GM12875 (cell line): ENCODE results near the gene KRTAP5-3.

ENCODE experiments used
- H3K4me3 ChIP-seq: one replicate; pipeline ENCODE4 v1.5.1; 2011; ENCODE audit warnings: low read depth, low read length, control low read depth
- TF ChIP-seq, protein P1 (sequence below): IDR thresholded peaks from 2 replicates; pipeline ENCODE4 v1.5.1; 2011; ENCODE audit warnings: low read depth, mild to moderate bottlenecking, control low read depth, inconsistent platforms, low read length, moderate library complexity, borderline replicate concordance; ENCODE audit not compliant: insufficient read depth

KRTAP5-3 gene

DNA sequence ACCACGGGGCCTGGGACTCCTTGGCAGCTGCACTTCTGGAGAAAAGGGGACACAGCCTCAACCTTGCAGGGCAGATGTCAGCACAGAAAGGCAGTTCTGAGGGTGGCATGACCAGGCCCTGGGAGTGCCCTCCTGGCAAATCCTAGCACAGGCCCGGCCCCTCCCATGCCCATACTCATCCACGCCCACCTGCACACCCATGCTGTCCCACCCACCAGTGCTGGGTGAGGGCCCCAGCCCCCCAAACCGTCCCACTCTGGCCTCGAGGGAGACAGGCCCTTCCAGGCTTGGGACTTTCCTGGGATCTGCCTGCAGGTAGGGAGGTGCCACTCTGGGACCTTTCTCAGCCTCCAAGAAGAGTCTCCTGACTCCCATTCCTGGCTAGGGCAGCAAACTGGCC lies 46.3 kb downstream of the KRTAP5-3 start:
- TF ChIP-seq, protein P1, sequence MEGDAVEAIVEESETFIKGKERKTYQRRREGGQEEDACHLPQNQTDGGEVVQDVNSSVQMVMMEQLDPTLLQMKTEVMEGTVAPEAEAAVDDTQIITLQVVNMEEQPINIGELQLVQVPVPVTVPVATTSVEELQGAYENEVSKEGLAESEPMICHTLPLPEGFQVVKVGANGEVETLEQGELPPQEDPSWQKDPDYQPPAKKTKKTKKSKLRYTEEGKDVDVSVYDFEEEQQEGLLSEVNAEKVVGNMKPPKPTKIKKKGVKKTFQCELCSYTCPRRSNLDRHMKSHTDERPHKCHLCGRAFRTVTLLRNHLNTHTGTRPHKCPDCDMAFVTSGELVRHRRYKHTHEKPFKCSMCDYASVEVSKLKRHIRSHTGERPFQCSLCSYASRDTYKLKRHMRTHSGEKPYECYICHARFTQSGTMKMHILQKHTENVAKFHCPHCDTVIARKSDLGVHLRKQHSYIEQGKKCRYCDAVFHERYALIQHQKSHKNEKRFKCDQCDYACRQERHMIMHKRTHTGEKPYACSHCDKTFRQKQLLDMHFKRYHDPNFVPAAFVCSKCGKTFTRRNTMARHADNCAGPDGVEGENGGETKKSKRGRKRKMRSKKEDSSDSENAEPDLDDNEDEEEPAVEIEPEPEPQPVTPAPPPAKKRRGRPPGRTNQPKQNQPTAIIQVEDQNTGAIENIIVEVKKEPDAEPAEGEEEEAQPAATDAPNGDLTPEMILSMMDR: no peak
- H3K4me3 ChIP-seq: no peak overlapping the region

DNA sequence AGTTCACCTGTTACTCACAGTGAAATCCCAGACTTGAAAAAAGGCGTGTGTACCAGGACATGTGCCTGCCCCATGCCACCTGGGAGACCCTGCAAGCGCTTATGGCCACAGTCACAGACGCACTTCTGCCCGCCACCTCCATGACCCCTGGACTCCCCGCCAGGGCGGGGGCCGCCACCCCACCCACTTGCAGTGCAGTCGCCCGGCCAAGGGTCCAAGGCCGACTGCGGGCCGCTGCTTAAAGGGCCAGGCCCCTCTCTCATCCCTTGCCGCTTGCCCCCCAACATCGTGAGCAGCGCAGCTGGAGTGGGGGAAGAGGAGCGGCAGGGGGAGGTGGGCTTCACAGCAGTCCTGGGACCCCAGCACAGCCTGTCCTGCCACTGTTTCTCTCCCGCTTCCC lies 47.0 kb downstream of the KRTAP5-3 start:
- no peak overlapping the region for H3K4me3 ChIP-seq
- TF ChIP-seq, protein P1: no peak

GRCh38 chr11:1560649-1561251 lies 47.5 kb downstream of the KRTAP5-3 start:
- TF ChIP-seq, protein P1: no peak
- no peak overlapping the region for H3K4me3 ChIP-seq

DNA sequence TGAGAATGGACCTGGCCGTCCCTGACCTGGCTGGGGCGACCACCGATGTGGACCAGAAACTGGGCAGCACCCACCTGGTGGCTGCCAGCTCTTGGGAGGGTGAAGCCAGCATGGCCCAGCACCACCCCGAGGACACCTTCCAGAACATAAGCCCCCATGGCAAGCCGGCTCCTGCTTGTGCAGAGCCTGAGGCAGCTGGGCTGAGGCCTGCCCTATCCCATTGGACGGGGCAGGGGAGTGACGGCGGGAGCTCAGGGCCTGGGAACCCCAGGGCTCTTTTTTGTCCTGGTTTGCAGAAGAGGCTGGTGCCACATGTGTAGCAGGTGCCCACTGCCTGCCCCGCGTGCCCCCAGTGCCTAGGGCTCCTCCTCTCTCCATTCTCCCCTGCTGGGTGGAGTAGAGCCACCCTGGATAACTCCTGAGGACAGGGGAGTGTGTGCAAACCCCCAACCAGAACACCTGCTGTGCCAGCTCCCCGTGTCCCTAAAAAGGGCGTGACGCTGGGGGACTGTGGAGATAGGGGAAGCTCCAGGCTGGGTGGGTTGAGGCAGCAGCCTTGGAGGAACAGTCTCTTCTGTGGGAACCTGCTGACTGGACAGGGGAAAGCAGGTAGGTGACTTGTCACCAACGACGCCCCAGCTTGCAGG lies 48.1 kb downstream of the KRTAP5-3 start:
- no peak overlapping the region for H3K4me3 ChIP-seq
- TF ChIP-seq, protein P1: no peak

DNA sequence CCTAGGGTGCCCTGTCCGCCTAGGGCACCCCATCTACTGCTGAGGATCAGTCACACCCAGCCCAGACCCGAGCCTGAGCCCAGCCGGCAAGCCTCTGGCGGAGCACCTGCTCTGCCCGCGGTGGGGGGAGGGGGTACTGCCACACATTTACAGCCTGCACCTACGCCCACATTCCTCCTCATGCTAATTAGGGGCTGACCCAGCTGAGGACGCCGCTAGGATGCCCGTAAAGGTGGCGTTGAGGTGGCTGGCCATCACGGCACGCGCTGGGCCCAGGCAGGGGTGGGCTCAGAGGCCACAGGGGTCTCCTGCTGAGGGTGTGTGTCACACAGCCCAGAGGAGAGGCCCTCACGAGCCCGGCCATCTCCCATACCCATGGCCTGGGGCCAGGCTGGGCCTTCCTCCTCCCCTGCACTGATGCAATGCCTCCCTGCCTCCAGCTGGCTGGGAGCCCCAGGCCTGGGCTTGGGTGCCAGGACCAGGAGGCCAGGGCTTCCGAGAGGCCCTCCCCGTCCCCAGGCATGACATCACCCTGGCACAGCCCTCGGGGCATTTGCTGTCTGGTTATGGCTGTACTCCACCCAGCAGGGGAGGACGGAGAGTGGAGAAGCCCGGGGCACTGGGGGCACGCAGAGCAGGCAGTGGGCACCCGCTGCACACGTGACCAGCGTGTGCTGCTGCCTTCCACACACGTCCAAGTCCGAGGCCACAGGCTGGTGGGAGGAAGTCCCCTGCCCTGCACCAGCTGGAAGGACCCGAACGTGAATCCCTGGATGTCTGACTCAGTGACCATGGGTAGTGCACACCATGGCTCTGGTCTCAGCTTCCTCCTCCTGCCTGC lies 48.9 kb downstream of the KRTAP5-3 start:
- H3K4me3 ChIP-seq: no peak overlapping the region
- TF ChIP-seq, protein P1: no peak

DNA sequence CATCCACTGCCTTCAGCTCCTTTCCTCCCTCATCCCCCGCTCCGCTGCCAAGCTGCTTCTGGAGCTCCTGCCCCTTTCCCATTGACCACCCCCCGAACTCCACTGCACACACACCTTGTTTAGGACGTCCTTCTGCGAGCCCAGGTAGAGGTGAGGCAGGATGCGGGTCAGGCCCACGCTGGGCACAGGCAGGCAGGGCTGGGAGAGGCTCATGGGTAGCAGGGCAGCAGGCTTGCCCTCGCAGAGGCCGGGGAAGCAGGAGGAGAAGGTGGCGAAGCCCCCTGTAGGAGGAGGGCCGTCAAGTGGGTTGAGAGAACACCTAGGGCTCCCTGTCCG lies 49.5 kb downstream of the KRTAP5-3 start:
- no peak overlapping the region for H3K4me3 ChIP-seq
- TF ChIP-seq, protein P1: no peak
